Measurements from ENCODE around the gene SIX6. TPM values are rescaled to one million over a fixed set of nuclear protein-coding genes. Genes with fewer than 3 reads are reported as not detected.
"Not testable (repeated sequence)": the region's sequence is repeated elsewhere in the genome, so short reads cannot be mapped to it uniquely, and the experiment has no call there.

Gene SIX6
- total RNA-seq = not detected

DNA sequence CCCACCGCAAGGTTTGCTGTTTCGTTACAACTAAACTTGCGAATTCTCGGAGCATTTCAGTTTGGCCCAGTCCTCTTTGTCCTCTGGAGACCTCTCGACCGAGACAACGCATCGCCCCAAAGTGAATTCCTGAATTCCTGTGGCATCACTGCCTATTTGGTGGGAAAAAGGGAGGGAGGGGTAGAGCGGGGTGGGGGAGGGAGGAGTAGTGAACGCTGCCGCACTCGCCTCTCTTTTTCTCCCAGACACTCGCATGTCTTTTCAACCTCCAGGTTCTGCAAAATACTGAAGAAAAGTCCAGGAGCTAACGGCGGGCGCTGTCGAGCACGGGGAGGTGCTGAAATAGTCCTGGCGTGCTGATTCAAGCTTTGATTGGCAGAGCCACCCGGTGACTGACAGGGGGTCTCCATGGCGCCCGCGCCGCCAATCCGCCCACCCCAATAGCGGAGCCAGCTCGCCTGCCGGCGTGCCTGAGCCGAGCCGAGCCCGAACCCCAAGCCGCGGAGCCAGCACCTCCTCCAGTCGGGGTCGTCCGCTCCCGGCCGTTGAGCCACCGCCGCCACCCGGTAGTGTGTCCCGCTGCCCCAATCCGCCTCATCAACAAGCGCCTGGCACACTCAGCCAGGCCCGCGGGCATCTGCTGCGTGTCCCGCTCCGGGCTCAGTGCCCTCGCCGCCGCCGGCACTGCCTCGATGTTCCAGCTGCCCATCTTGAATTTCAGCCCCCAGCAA, at the start of gene SIX6:
Gene SIX6 (plus strand): TSS at position 440 of the 731 bp plus-strand sequence. CDS start 253 bp downstream, at position 693.
- no peak for TF ChIP-seq POLR2A (IDR thresholded peaks at IDR 0.05)
- TF ChIP-seq CTCF (IDR thresholded peaks at IDR 0.05) = no peak
- H3K27me3 ChIP-seq = peaks cover 0 to 80% of the 10 kb centered on the region in 2 donors
- no peak for DNase-seq
- no peaks in the 10 kb centered on the region for H3K9me3 ChIP-seq
- no peaks in the 10 kb centered on the region for H3K36me3 ChIP-seq
- H3K4me1 ChIP-seq = peaks cover 0 to 24% (median 0%) of the 10 kb centered on the region in 4 donors
- no peak within 1 kb of the TSS for H3K4me3 ChIP-seq
- H3K27ac ChIP-seq = no peak within 1 kb of the TSS

DNA sequence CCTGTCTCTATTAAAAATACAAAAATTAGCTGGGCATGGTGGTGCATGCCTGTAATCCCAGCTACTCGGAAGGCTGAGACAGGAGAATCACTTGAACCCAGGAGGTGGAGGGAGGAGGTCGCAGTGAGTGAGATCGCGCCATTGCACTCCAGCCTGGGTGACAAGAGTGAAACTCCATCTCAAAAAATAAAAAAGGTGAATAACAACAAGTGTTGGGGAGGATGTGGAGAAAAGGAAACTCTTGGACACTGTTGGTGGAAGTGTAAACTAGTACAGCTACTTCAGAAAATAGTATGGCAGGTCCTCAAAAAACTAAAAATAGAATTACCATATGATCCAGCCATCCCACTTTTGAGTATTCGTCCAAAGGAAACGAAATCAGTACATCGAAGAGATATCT, 28.7 kb upstream of the SIX6 start:
- not testable (repeated sequence) for H3K4me1 ChIP-seq, H3K9me3 ChIP-seq, H3K27me3 ChIP-seq, H3K36me3 ChIP-seq, H3K27ac ChIP-seq, H3K4me3 ChIP-seq, DNase-seq

DNA sequence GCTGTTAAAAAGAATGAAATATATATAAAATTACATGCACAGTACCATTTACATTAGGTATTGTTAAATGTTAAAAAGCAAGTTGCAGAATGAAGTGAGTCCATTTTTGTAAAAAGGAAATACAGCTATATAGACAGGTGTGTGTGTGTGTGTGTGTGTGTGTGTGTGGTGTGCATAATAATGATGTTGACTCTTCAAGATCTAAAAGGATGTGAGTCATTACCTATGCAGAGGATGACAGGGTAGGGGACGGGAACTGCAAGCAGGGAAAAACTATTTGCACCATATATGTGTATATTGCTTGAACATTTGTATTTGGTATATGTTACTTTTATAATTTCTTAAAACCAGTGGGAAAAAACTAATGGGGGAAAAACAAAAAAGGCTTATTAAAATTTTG, 26.2 kb upstream of the SIX6 start:
- Histone ChIP-seq H3K4me1 (peaks cover 0 to 6% (median 0%) of the 10 kb centered on the region in 4 donors), H3K4me3 (no peak overlapping the region), H3K27ac (no peak overlapping the region), H3K9me3 (peaks cover 0 to 8% (median 0%) of the 10 kb centered on the region in 4 donors), H3K27me3 (peaks cover 0 to 12% of the 10 kb centered on the region in 2 donors), H3K36me3 (no peaks in the 10 kb centered on the region)
- no peak for DNase-seq
- TF ChIP-seq POLR2A (IDR thresholded peaks at IDR 0.05) = no peak
- no peak for TF ChIP-seq CTCF (IDR thresholded peaks at IDR 0.05)

DNA sequence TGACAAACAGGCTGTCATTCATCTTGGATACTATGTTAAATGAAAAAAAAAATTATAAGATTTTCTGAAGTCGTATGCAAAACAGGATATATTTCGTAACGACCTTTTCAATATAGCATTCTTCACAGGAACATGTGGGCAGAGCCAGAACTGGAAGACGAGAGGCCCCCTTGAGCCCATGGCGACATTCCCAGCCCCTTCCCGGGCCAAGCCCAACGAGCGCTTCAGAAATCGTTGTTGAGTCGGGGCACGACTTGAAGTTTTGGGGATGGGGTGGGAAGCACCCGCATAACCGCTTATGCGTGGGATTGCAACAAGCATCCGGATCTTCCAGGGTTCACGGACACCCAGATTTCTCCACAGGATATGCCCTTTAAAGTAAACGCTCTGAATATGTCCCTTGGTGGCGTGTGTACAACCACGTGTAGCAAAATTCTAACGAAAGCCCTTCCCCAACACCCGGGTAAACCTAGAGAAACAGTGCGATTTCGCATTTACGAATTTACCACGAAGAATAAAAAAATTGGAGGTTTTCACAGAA, 23.8 kb upstream of the SIX6 start:
- TF ChIP-seq POLR2A (IDR thresholded peaks at IDR 0.05) = no peak
- no peak for TF ChIP-seq CTCF (IDR thresholded peaks at IDR 0.05)
- H3K4me3 ChIP-seq = peak overlapping the region in 1 of 4 donors; percentile 29

GRCh38 chr14:60485598-60486251, 23.2 kb upstream of the SIX6 start, which contains the start of gene C14orf39:
Gene C14orf39, minus strand, starts transcription at chr14:60486063. Its CDS starts 985 bp downstream, at chr14:60485078.
- no peaks in the 10 kb centered on the region for H3K36me3 ChIP-seq
- H3K27ac ChIP-seq = no peak within 1 kb of the TSS
- peaks cover 0 to 12% of the 10 kb centered on the region in 2 donors for H3K27me3 ChIP-seq
- DNase-seq = no peak
- peaks cover 0 to 6% (median 0%) of the 10 kb centered on the region in 4 donors for H3K4me1 ChIP-seq
- H3K4me3 ChIP-seq = peak within 1 kb of the TSS in 1 of 4 donors; percentile 29
- TF ChIP-seq CTCF (IDR thresholded peaks at IDR 0.05) (no peak), POLR2A (IDR thresholded peaks at IDR 0.05) (no peak)
- peaks cover 0 to under 1% (median 0%) of the 10 kb centered on the region in 4 donors for H3K9me3 ChIP-seq

More for the DNA sequence above, 23.8 kb upstream of the SIX6 start:
- Histone ChIP-seq H3K36me3 (no peaks in the 10 kb centered on the region), H3K27ac (no peak overlapping the region), H3K9me3 (peaks cover 0 to 6% (median 0%) of the 10 kb centered on the region in 4 donors), H3K27me3 (peaks cover 0 to 12% of the 10 kb centered on the region in 2 donors), H3K4me1 (peaks cover 0 to 6% (median 0%) of the 10 kb centered on the region in 4 donors)
- DNase-seq = no peak

- TF ChIP-seq CTCF (IDR thresholded peaks at IDR 0.05) = no peak
- TF ChIP-seq POLR2A (IDR thresholded peaks at IDR 0.05) = no peak
- no peaks in the 10 kb centered on the region for H3K9me3 ChIP-seq
- no peak overlapping the region for H3K4me3 ChIP-seq
- no peaks in the 10 kb centered on the region for H3K36me3 ChIP-seq
- DNase-seq = no peak
- H3K27ac ChIP-seq = no peak overlapping the region
- H3K27me3 ChIP-seq = peaks cover 0 to 12% of the 10 kb centered on the region in 2 donors
- H3K4me1 ChIP-seq = peaks cover 0 to 6% (median 0%) of the 10 kb centered on the region in 4 donors
Measured at GRCh38 chr14:60487211-60487610, 21.7 kb upstream of the SIX6 start.

All from Peyer's patch (tissue), 4 donors.